GM12864 (cell line): Measurements from ENCODE around the gene GGT7.

Experiments
- DNase-seq: peaks from one replicate; pipeline ENCODE4 v3.0.0-alpha.2; 2011; ENCODE audit warnings: low read depth
- H3K4me3 ChIP-seq: 2 replicates; pipeline ENCODE4 v1.5.1; 2011; ENCODE audit warnings: mild to moderate bottlenecking, low read depth, low read length, control low read depth
- CTCF ChIP-seq: IDR thresholded peaks from 2 replicates; pipeline ENCODE4 v1.5.1; 2011; ENCODE audit warnings: low read depth, mild to moderate bottlenecking, moderate library complexity, low read length, control low read depth, inconsistent platforms; ENCODE audit errors: missing control alignments

The GGT7 gene

GRCh38 chr20:34872622-34873224 lies at the start of gene GGT7:
GGT7 (minus strand) TSS chr20:34872856; CDS start chr20:34872815, 41 bp downstream.
- TF ChIP-seq CTCF: peak; percentile 73
- DNase-seq: peak; percentile 42
- H3K4me3 ChIP-seq: peak within 1 kb of the TSS; percentile 53

- no peak for TF ChIP-seq CTCF
- no peak overlapping the region for H3K4me3 ChIP-seq
- no peak for DNase-seq
These were observed 48.8 kb upstream of the GGT7 start for GRCh38 chr20:34921436-34921835.

GRCh38 chr20:34920055-34920454 lies 47.4 kb upstream of the GGT7 start:
- DNase-seq: no peak
- TF ChIP-seq CTCF: no peak
- no peak overlapping the region for H3K4me3 ChIP-seq

- TF ChIP-seq CTCF: no peak
These were observed 44.2 kb upstream of the GGT7 start for GRCh38 chr20:34916774-34917354.

GRCh38 chr20:34915749-34916455 lies 43.2 kb upstream of the GGT7 start:
- no peak for DNase-seq
- H3K4me3 ChIP-seq: no peak overlapping the region
- TF ChIP-seq CTCF: no peak

More at GRCh38 chr20:34916774-34917354, 44.2 kb upstream of the GGT7 start:
- no peak overlapping the region for H3K4me3 ChIP-seq
- no peak for DNase-seq

- no peak overlapping the region for H3K4me3 ChIP-seq
- DNase-seq: no peak
- TF ChIP-seq CTCF: no peak
These were observed 42.5 kb upstream of the GGT7 start for GRCh38 chr20:34915131-34915530.
